Ishikawa (cell line): ENCODE data around the gene RFT1.

ENCODE experiments used
- CEBPB ChIP-seq: IDR thresholded peaks from 2 replicates; pipeline ENCODE4 v1.6.1; 2012
- MAX ChIP-seq: IDR thresholded peaks from 2 replicates; pipeline ENCODE4 v1.6.1; 2012
- REST ChIP-seq: IDR thresholded peaks from 2 replicates; pipeline ENCODE4 v1.6.1; 2012; ENCODE audit warnings: low read depth, mild to moderate bottlenecking

- no peak for TF ChIP-seq REST
- no peak for TF ChIP-seq CEBPB
- no peak for TF ChIP-seq MAX
Measured at GRCh38 chr3:53153980-53154379, 23.7 kb upstream of the RFT1 start.
